GM18868 (cell line): ENCODE results near the gene NPRL2.

Experiments used
- ATAC-seq: cut with Tn5 transposase; IDR thresholded peaks from one replicate; pipeline ENCODE4 v1.9.1; 2021; ENCODE audit warnings: mild to moderate bottlenecking, moderate library complexity; ENCODE audit not compliant: unreplicated experiment

NPRL2 gene

GRCh38 chr3:50350527-50351322 is at the start of gene NPRL2, which contains the start of gene CYB561D2:
Gene NPRL2 (minus strand): TSS chr3:50350775. CDS start chr3:50350652, 123 bp downstream.
Gene CYB561D2 (plus strand): TSS chr3:50350862. CDS start chr3:50351434, 572 bp downstream.
- peak; percentile 86 for ATAC-seq

GRCh38 chr3:50396502-50396901 is 45.9 kb upstream of the NPRL2 start:
- no peak for ATAC-seq

GRCh38 chr3:50395070-50395860 is 44.7 kb upstream of the NPRL2 start:
- no peak for ATAC-seq

- no peak for ATAC-seq
Observed at GRCh38 chr3:50393061-50393460, 42.5 kb upstream of the NPRL2 start.

GRCh38 chr3:50392101-50392715 is 41.6 kb upstream of the NPRL2 start:
- ATAC-seq, result no peak

GRCh38 chr3:50390508-50391224 is 40.1 kb upstream of the NPRL2 start:
- no peak for ATAC-seq

- no peak for ATAC-seq
Observed at GRCh38 chr3:50389414-50389767, 38.8 kb upstream of the NPRL2 start.

- ATAC-seq, result no peak
Observed at GRCh38 chr3:50388720-50389413, 38.3 kb upstream of the NPRL2 start.

GRCh38 chr3:50388016-50388719 is 37.6 kb upstream of the NPRL2 start:
- no peak for ATAC-seq

- no peak for ATAC-seq
Observed at GRCh38 chr3:50385754-50386153, 35.2 kb upstream of the NPRL2 start.

GRCh38 chr3:50383750-50384149 is 33.2 kb upstream of the NPRL2 start:
- ATAC-seq, result no peak

GRCh38 chr3:50382722-50383121 is 32.1 kb upstream of the NPRL2 start:
- ATAC-seq, result no peak

GRCh38 chr3:50381383-50381782 is 30.8 kb upstream of the NPRL2 start:
- no peak for ATAC-seq

- no peak for ATAC-seq
Observed at GRCh38 chr3:50380405-50381085, 30.0 kb upstream of the NPRL2 start.

GRCh38 chr3:50378757-50379156 is 28.2 kb upstream of the NPRL2 start:
- no peak for ATAC-seq

GRCh38 chr3:50378024-50378423 is 27.4 kb upstream of the NPRL2 start:
- ATAC-seq, result no peak

- ATAC-seq, result no peak
Observed at GRCh38 chr3:50375258-50375931, 24.8 kb upstream of the NPRL2 start.

GRCh38 chr3:50374363-50375257 is 24.0 kb upstream of the NPRL2 start:
- no peak for ATAC-seq
